PC-9 (cell line): ENCODE results near the gene LINGO1. TPM values are rescaled to one million over a fixed set of nuclear protein-coding genes. Genes with fewer than 3 reads are reported as not detected.

Source experiments
- BruUV-seq: library from RNA; stranded (reverse); fragments of 400-500 nt; replicated peaks from 2 replicates; lab custom pipeline; 2021; lab: Mats Ljungman, UMichigan
- CTCF ChIA-PET: fragments of 300-600 bp; sonication (Branson Sonifier 250); formaldehyde crosslinking; loops from one replicate; lab custom pipeline; 2022; ENCODE audit warnings: antibody characterized with exemption; lab: Charles Lee
- POLR2A ChIA-PET: fragments of 300-600 bp; sonication (Branson Sonifier 250); formaldehyde crosslinking; loops from one replicate; lab custom pipeline; 2022; ENCODE audit warnings: antibody characterized with exemption; ENCODE audit not compliant: unreplicated experiment; lab: Charles Lee
- DNase-seq, 2 experiments: peaks; one replicate each; pipeline versions ENCODE4 v3.0.0 to v3.0.0-alpha.2; 2015 to 2022; ENCODE audit warnings: mixed read lengths in 1 of 2
- H2AFZ ChIP-seq: fragments of 200-600 bp; sonication (generic); 2 replicates; pipeline ENCODE4 v1.8.1; 2017; ENCODE audit warnings: antibody characterized with exemption
- H3F3A ChIP-seq: fragments of 200-600 bp; sonication (generic); 2 replicates; pipeline ENCODE4 v1.8.1; 2017; ENCODE audit warnings: antibody characterized with exemption, mild to moderate bottlenecking, low read depth; ENCODE audit not compliant: insufficient read depth
- H3K27ac ChIP-seq: fragments of 200-600 bp; sonication (generic); 2 replicates; pipeline ENCODE4 v1.6.1; 2016; ENCODE audit warnings: mixed run types
- H3K27me3 ChIP-seq: fragments of 200-600 bp; sonication (generic); 2 replicates; pipeline ENCODE4 v1.6.1; 2016; ENCODE audit warnings: low read depth, mixed run types; ENCODE audit not compliant: insufficient read depth
- H3K36me3 ChIP-seq: fragments of 200-600 bp; sonication (generic); 2 replicates; pipeline ENCODE4 v1.6.1; 2016; ENCODE audit warnings: low read depth, mixed run types
- H3K4me1 ChIP-seq: fragments of 200-600 bp; sonication (generic); replicated peaks from 2 replicates; pipeline ENCODE4 v1.6.1; 2016; ENCODE audit warnings: mixed run types; ENCODE audit not compliant: insufficient read depth
- H3K4me2 ChIP-seq: fragments of 200-600 bp; sonication (generic); 2 replicates; pipeline ENCODE4 v1.6.1; 2017; ENCODE audit warnings: mixed run types
- H3K4me3 ChIP-seq: fragments of 200-600 bp; sonication (generic); 2 replicates; pipeline ENCODE4 v1.6.1; 2016; ENCODE audit warnings: mixed run types
- H3K79me2 ChIP-seq: fragments of 200-600 bp; sonication (generic); 2 replicates; pipeline ENCODE4 v1.6.1; 2017; ENCODE audit warnings: low read depth, mixed run types
- H3K9me2 ChIP-seq: fragments of 200-600 bp; sonication (generic); 2 replicates; pipeline ENCODE4 v1.8.1; 2017; ENCODE audit warnings: mild to moderate bottlenecking; ENCODE audit not compliant: insufficient read depth
- H3K9me3 ChIP-seq: fragments of 200-600 bp; sonication (generic); 2 replicates; pipeline ENCODE4 v1.8.1; 2016; ENCODE audit warnings: low read depth; ENCODE audit not compliant: insufficient read depth
- H4K20me1 ChIP-seq: fragments of 200-600 bp; sonication (generic); 2 replicates; pipeline ENCODE4 v1.8.1; 2017; ENCODE audit not compliant: insufficient read depth
- EZH2 ChIP-seq: fragments of 200-600 bp; sonication (generic); IDR thresholded peaks from 2 replicates; pipeline ENCODE4 v1.8.0; 2017; ENCODE audit warnings: antibody characterized with exemption, low read depth
- intact Hi-C: fragments of 100-400 bp; cut with micrococcal nuclease; formaldehyde crosslinking; loops from one replicate; pipeline ENCODE4 v1.10.0; 2022; ENCODE audit not compliant: unreplicated experiment
- total RNA-seq: library from RNA; stranded (reverse); gene quantifications from 2 replicates; pipeline ENCODE4 v1.2.3, GENCODE V29; 2021
- TF ChIP-seq, protein P1 (sequence below): fragments of 200-600 bp; sonication (generic); conservative IDR thresholded peaks from 2 replicates; pipeline ENCODE4 v1.6.1; 2017; ENCODE audit warnings: mixed run types, antibody characterized with exemption, mild to moderate bottlenecking, moderate library complexity

LINGO1 gene
- total RNA-seq, 1 experiment from 2014 or later = not detected

DNA sequence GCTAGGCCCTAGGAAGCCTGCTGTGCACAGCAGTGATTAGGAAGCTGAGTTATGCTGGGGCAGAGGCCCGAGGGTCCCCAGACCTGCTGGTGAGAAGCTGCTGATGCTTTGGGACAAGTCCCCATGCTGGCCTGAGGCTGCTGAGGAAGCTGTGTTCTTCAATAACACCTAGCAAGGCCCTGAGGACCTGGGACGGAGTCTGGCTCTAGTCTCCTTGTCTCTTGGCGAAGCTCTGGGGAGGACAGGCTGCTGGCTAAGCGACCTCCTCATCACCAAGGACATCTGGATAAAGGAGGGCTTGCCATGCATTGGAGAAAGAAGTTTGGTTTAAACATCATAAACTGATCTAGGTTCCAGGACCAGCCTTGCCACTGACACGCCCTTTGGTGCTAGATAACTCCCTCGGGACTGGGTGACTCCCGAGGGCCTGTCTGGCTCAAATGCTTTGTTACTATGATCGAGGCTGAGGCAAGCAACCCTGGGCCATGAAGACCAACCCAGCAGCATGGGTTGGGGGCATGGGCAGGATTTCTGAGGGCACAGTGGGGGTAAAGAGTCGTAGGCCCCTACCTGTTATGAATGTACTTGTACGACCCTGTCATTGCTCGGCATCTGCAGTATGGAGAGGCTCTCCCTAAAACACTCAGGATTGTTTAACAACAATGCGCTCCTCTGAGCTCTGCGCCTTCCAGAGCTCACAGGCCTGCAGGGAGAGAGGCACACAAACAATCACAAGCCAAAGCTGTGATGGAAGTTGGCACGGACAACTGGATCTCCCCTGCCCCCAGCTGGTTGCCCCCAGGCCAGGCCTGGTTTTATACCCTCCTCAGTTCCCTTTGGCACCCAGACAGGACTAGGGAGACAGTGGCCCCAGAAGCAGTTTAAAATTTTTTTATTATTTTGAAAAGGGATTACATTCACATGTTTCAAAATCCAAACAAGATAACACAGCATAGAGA is 64.4 kb downstream of the LINGO1 start:
- no TSS peak for BruUV-seq
- no peaks in the 10 kb centered on the region for H3K9me2 ChIP-seq

DNA sequence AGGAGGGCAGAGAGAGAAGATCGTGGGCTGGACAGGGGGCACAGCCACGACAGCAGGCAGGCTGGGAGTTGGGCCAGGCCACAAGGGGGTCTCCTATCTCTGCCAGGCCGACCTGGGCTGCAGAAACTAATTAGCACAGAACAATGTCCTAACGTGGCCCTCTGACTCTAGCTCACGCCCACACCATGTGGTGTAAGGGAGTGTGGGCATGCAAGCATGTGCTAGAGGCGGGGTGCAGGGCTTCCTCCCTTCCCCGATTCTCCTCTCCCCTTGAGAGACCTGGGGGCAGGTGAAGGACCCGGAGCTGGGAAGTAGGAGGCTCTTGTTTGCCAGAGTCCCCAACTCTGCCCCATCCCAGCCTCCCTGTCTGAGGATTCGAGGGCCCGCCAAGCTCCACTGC is 65.5 kb downstream of the LINGO1 start:
- no peak for TF ChIP-seq EZH2
- no peak for DNase-seq
- Histone ChIP-seq H2AFZ (no peak overlapping the region), H3K9me3 (no peaks in the 10 kb centered on the region), H3K9me2 (no peaks in the 10 kb centered on the region), H3K79me2 (no peaks in the 10 kb centered on the region), H3F3A (no peaks in the 10 kb centered on the region), H3K4me2 (no peak overlapping the region), H3K27ac (no peak overlapping the region), H3K4me1 (no peaks in the 10 kb centered on the region), H4K20me1 (no peaks in the 10 kb centered on the region), H3K27me3 (peaks cover 46% of the 10 kb centered on the region), H3K4me3 (no peak overlapping the region), H3K36me3 (no peaks in the 10 kb centered on the region)
- intact Hi-C loops = no loop called here
- ChIA-PET CTCF (interaction anchor here (0.7 kb wide), 1 partner anchor 49 kb away, joined by 4 read pairs; no protein-coding TSS in a partner anchor), POLR2A (no interaction called here)
- BruUV-seq = no TSS peak

More for the DNA sequence above, 64.4 kb downstream of the LINGO1 start:
- Histone ChIP-seq H3K9me3 (no peaks in the 10 kb centered on the region), H3K27me3 (peaks cover 36% of the 10 kb centered on the region), H3K79me2 (no peaks in the 10 kb centered on the region), H3K4me3 (no peak overlapping the region), H3K4me2 (no peak overlapping the region), H3F3A (no peaks in the 10 kb centered on the region), H2AFZ (no peak overlapping the region), H3K36me3 (no peaks in the 10 kb centered on the region), H4K20me1 (no peaks in the 10 kb centered on the region), H3K4me1 (no peaks in the 10 kb centered on the region), H3K27ac (no peak overlapping the region)
- DNase-seq = no peak
- ChIA-PET POLR2A (no interaction called here), CTCF (interaction anchor here (0.7 kb wide), 1 partner anchor 48 kb away, joined by 4 read pairs; no protein-coding TSS in a partner anchor)
- no peak for TF ChIP-seq EZH2
- TF ChIP-seq, protein P1, sequence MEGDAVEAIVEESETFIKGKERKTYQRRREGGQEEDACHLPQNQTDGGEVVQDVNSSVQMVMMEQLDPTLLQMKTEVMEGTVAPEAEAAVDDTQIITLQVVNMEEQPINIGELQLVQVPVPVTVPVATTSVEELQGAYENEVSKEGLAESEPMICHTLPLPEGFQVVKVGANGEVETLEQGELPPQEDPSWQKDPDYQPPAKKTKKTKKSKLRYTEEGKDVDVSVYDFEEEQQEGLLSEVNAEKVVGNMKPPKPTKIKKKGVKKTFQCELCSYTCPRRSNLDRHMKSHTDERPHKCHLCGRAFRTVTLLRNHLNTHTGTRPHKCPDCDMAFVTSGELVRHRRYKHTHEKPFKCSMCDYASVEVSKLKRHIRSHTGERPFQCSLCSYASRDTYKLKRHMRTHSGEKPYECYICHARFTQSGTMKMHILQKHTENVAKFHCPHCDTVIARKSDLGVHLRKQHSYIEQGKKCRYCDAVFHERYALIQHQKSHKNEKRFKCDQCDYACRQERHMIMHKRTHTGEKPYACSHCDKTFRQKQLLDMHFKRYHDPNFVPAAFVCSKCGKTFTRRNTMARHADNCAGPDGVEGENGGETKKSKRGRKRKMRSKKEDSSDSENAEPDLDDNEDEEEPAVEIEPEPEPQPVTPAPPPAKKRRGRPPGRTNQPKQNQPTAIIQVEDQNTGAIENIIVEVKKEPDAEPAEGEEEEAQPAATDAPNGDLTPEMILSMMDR = no peak
- intact Hi-C loops = no loop called here

DNA sequence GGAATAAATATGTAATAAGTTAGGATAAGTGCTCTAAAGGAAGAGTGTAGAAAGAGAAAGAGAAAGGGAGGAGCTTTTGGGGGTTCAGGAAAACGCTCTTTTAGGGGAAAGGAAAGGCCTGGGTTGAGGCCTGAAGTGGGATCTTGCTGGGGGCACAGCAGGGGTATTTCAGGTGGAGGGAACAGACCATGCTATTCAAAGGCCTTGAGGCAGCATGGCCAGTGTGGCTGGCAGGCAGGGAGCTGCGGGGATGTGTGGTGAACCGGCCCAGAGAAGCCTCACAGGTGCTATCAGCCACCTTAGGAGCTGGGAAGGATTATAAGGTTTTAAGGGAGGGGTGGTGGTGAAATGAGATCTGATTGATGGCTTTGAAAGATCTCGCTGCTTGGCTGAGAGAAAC is 66.6 kb downstream of the LINGO1 start:
- BruUV-seq = no TSS peak
- H3K36me3 ChIP-seq = no peaks in the 10 kb centered on the region
- DNase-seq = no peak
- no peak overlapping the region for H3K4me3 ChIP-seq
- no peaks in the 10 kb centered on the region for H3K9me3 ChIP-seq
- H4K20me1 ChIP-seq = no peaks in the 10 kb centered on the region
- H3F3A ChIP-seq = no peaks in the 10 kb centered on the region
- H3K27me3 ChIP-seq = peaks cover 57% of the 10 kb centered on the region
- no peaks in the 10 kb centered on the region for H3K79me2 ChIP-seq
- ChIA-PET POLR2A (no interaction called here), CTCF (no interaction called here)
- intact Hi-C loops = no loop called here
- H3K4me2 ChIP-seq = no peak overlapping the region
- no peaks in the 10 kb centered on the region for H3K9me2 ChIP-seq
- TF ChIP-seq, protein P1 = no peak
- TF ChIP-seq EZH2 = no peak
- no peaks in the 10 kb centered on the region for H3K4me1 ChIP-seq
- no peak overlapping the region for H3K27ac ChIP-seq
- no peak overlapping the region for H2AFZ ChIP-seq
